HG02840 (cell line): ENCODE results near the gene COX19.
"Not testable (repeated sequence)": the region's sequence is repeated elsewhere in the genome, so short reads cannot be mapped to it uniquely, and the experiment has no call there.

Experiments
- ATAC-seq: cut with Tn5 transposase; IDR thresholded peaks from one replicate; pipeline ENCODE4 v1.9.1; 2021; ENCODE audit warnings: mild to moderate bottlenecking, moderate library complexity, moderate number of reproducible peaks; ENCODE audit not compliant: unreplicated experiment, low FRiP score

The COX19 gene

GRCh38 chr7:963236-964078 is 11.9 kb downstream of the COX19 start:
- ATAC-seq, result no peak

- ATAC-seq, result no peak
Measured at GRCh38 chr7:962401-963081, 12.8 kb downstream of the COX19 start.

- no peak for ATAC-seq
Measured at GRCh38 chr7:961546-962400, 13.6 kb downstream of the COX19 start.

- ATAC-seq, result not testable (repeated sequence)
Measured at GRCh38 chr7:960972-961371, 14.4 kb downstream of the COX19 start.

GRCh38 chr7:960269-960871 is 15.0 kb downstream of the COX19 start:
- no peak for ATAC-seq

- not testable (repeated sequence) for ATAC-seq
Measured at GRCh38 chr7:959740-960139, 15.6 kb downstream of the COX19 start.

- ATAC-seq, result no peak
Measured at GRCh38 chr7:959271-959670, 16.1 kb downstream of the COX19 start.

GRCh38 chr7:958221-959200 is 16.8 kb downstream of the COX19 start:
- ATAC-seq, result no peak

- ATAC-seq, result no peak
Measured at GRCh38 chr7:957418-958220, 17.7 kb downstream of the COX19 start.

GRCh38 chr7:956031-956430 is 19.3 kb downstream of the COX19 start:
- ATAC-seq, result no peak

- ATAC-seq, result no peak
Measured at GRCh38 chr7:954330-955238, 20.8 kb downstream of the COX19 start, which contains the start of gene ADAP1. Gene ADAP1, minus strand, starts transcription at chr7:954680. Its CDS starts 203 bp downstream, at chr7:954477.

GRCh38 chr7:953547-954327 is 21.6 kb downstream of the COX19 start:
- ATAC-seq, result no peak

- no peak for ATAC-seq
Measured at GRCh38 chr7:952548-953441, 22.6 kb downstream of the COX19 start.

- ATAC-seq, result no peak
Measured at GRCh38 chr7:951881-952547, 23.3 kb downstream of the COX19 start.
